Measurements from ENCODE around the gene CAMKMT.
"Not testable (repeated sequence)": the region's sequence is repeated elsewhere in the genome, so short reads cannot be mapped to it uniquely, and the experiment has no call there.

Gene CAMKMT

GRCh38 chr2:44450082-44450481 is 88.3 kb downstream of the CAMKMT start:
- no peak for DNase-seq

DNA sequence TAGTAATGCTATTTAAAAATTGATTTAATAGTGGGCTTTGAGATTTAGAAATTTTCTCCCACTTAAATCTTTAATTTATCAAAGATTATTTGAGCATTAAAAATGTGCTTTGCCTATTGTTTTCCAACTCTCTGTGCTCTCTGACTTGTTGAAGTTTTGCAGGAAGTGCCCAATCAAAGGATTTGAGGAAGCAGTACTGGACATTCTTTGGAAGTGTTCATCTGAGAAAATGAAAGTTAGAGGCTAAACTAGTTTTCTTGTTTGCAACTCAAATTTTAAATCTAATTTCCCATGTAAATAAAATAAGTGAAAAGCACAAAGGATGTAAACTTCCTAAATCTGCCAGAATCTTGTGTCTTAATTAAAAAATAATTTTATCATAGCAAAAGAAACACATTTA is 89.1 kb downstream of the CAMKMT start:
- DNase-seq: no peak

DNA sequence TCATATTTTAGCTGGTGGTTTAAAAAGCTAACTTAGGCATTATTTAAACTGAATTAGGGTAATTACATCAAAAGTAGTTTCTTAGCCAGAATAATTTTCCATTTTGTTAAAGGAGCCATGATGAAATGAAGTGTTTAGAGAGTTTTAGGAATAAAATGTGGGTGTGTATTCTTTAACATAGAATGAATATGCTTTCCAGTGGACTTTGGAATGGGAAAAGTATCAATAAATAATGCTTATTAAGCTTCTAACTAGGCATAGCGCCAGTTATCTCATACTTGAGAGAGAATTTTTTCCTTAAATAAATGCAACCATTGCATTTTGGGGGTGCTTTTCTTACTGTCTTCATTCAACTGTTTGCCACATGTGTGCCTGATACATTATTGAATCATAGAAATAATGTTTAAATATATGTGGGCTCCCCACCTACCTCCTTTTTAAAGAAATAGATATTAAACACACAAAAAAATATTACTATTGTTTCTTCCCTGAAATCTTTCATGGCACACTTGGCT is 90.4 kb downstream of the CAMKMT start:
- DNase-seq: no peak

- no peak for DNase-seq
These were observed 91.5 kb downstream of the CAMKMT start for GRCh38 chr2:44453259-44453658.

- no peak for DNase-seq
These were observed 94.1 kb downstream of the CAMKMT start for GRCh38 chr2:44455877-44456276.

GRCh38 chr2:44456946-44457345 is 95.2 kb downstream of the CAMKMT start:
- no peak for DNase-seq

DNA sequence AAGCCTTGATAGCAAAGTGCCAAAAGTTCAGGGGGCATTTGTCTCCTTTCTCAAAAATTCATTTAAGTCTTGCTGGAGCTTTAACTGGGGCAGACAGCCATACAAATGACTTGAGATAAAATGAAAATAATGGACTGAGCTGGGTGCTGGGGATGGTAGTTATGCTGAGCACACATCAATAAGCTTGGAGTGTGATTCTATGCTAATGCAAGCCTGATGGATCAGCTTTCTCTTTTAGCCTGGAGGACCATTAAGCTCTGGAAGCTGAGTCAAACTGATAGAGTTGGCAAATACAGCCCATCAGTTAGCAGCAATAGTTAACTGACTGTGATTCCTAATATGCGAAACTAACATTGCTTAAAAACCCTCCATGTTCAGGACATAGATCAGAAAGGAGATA is 98.0 kb downstream of the CAMKMT start:
- no peak for DNase-seq

GRCh38 chr2:44462934-44463849 is 101.4 kb downstream of the CAMKMT start:
- no peak for DNase-seq

- DNase-seq: no peak
These were observed 102.7 kb downstream of the CAMKMT start for GRCh38 chr2:44464437-44464836.

DNA sequence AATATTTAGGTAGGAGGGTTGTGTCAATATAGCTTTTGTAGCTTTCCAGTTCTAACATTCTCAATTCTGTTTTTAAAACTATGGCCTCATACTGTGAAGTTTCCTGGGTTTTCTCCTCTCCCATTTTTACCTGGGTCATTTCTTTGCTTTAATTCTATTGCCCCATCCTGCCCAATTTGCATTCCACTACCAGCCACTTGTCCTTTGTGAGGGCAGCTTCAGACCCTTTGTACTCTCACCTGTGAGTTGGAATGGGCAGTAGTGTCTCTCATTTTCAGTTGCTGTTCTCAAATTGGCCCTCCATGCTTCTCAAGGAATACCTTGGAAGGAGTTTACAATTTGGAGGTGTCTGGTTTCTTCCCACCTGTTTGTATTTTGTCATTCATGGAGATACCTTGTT is 108.4 kb downstream of the CAMKMT start:
- DNase-seq: no peak

DNA sequence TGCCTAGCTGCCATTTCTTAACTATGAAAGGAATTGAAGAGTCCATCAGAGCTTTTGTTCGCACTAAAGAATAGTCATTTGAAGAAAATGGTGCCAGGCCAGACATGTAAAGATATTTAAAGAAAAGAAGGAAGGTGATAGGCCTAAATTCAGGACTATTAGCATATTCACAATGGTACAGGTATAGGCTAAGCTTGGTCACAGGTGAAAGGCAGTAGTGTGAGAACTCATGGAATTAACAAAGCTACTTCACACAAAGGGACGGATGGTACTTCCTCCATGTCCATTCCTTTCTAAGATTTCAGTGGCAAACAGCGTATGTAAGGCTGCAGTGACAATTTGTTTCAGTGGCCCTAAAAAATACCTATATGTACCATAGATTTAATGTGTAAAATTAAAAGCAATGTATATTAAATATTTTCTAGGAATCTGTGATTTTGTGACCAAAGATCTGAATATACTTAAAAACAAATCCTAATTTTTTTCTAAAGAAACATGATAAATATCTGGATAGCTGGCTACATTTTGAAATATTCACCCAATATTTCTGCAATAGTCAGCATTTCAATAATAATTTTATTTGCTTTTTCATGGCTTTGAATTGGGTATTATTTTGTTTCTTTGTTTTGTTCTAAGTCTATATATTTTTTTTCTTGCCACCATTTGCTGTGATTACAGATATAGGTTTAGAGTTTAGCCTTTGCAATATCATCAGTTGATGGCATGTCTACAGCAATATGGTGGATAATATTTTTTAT is 116.1 kb downstream of the CAMKMT start:
- no peak for DNase-seq

GRCh38 chr2:44479127-44479887 is 117.6 kb downstream of the CAMKMT start:
- DNase-seq: no peak

- DNase-seq: no peak
These were observed 118.3 kb downstream of the CAMKMT start for GRCh38 chr2:44480068-44480467.

DNA sequence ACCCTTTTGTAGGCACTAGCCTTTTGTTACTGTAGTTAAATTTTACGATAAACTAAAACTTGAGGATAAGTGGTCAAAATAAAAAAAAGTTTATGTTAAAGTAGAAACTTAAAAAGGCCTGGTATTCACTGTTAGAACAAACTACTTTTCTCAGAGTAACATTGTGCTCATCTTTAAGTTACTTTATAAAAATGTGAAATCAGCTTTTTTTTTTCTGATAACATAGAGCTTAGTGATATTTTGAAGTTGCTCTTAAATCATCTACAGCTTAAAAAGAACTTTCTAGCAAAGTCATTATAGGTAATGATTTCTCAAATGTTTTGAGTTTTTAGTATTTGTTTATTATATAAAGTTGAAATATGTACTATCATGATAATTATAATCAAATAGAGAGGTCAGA is 125.3 kb downstream of the CAMKMT start:
- no peak for DNase-seq

- DNase-seq: no peak
These were observed 129.0 kb downstream of the CAMKMT start for GRCh38 chr2:44490726-44491125.

- no peak for DNase-seq
These were observed 132.3 kb downstream of the CAMKMT start for GRCh38 chr2:44494006-44494405.

- DNase-seq: no peak
These were observed 133.3 kb downstream of the CAMKMT start for GRCh38 chr2:44495035-44495434.

GRCh38 chr2:44495544-44495943 is 133.8 kb downstream of the CAMKMT start:
- no peak for DNase-seq

- DNase-seq: no peak
These were observed 134.4 kb downstream of the CAMKMT start for GRCh38 chr2:44496130-44496529.

- DNase-seq: no peak
These were observed 136.8 kb downstream of the CAMKMT start for GRCh38 chr2:44498551-44498950.

- DNase-seq: not testable (repeated sequence)
These were observed 143.9 kb downstream of the CAMKMT start for GRCh38 chr2:44505664-44506063.

GRCh38 chr2:44510246-44510645 is 148.5 kb downstream of the CAMKMT start:
- no peak for DNase-seq

DNA sequence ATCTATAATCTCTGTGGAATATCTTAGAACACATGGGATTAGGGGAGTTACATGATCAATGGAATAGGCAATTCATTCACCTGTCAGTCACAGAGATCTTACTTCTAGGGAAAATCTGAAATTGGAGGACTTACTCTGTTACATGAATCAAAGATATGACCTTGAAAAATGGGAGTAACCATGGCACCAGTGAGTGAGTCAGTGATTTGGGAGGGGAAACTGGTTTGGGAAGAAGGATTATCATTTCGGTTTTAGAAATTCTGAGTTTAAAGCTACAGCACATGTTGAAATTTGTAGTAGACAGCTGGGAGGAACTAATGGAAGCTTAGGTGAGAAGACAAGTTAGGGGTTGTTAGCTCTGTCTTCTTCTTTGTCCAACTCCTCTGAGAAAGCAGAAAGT is 153.7 kb downstream of the CAMKMT start:
- DNase-seq: no peak
